WTC11 (cell line): ENCODE results near the gene HEPACAM.

Experiments used
- ATF1 ChIP-seq: sonication (generic); formaldehyde crosslinking; IDR thresholded peaks from 2 replicates; pipeline ENCODE4 v1.8.1; 2023; ENCODE audit warnings: mild to moderate bottlenecking, moderate library complexity, missing genetic modification reagents
- ELF4 ChIP-seq: sonication (generic); formaldehyde crosslinking; IDR thresholded peaks from 2 replicates; pipeline ENCODE4 v1.8.1; 2022; ENCODE audit warnings: low read depth, mild to moderate bottlenecking, moderate library complexity, missing genetic modification reagents
- JUN ChIP-seq: sonication (generic); formaldehyde crosslinking; IDR thresholded peaks from 2 replicates; pipeline ENCODE4 v1.8.0; 2023; ENCODE audit warnings: mild to moderate bottlenecking, missing genetic modification reagents

GRCh38 chr11:124884869-124885479 lies 50.9 kb downstream of the HEPACAM start:
- TF ChIP-seq JUN (CRISPR knock-in tag) (no peak), ELF4 (no peak), ATF1 (CRISPR knock-in tag) (no peak)
